Neural cell (in vitro differentiated cells): Measurements from ENCODE around the gene C3AR1. TPM values are rescaled to one million over a fixed set of nuclear protein-coding genes. Genes with fewer than 3 reads are reported as not detected.
"Not testable (repeated sequence)": the region's sequence is repeated elsewhere in the genome, so short reads cannot be mapped to it uniquely, and the experiment has no call there.

ENCODE experiments used
- H2AFZ ChIP-seq: fragments of 200-600, 300-800 bp; sonication (generic), shearing (Covaris generic); 2 replicates; pipeline ENCODE4 v1.6.0; 2014; ENCODE audit warnings: low read depth, mild to moderate bottlenecking, antibody characterized with exemption, low read length, moderate library complexity
- H3F3A ChIP-seq: fragments of 200-600 bp; shearing (Covaris generic); 2 replicates; pipeline ENCODE4 v1.6.1; 2016; ENCODE audit warnings: mild to moderate bottlenecking, moderate library complexity, mixed read lengths, antibody characterized with exemption, low read length; ENCODE audit not compliant: insufficient read depth, poor library complexity, severe bottlenecking
- H3K27ac ChIP-seq: fragments of 200-600, 300-800 bp; sonication (generic), shearing (Covaris generic); 2 replicates; pipeline ENCODE4 v1.5.1; 2014; ENCODE audit warnings: mild to moderate bottlenecking, low read length, moderate library complexity
- H3K27me3 ChIP-seq: fragments of 300-800, 200-600 bp; sonication (generic), shearing (Covaris generic); 2 replicates; pipeline ENCODE4 v1.6.0; 2014; ENCODE audit warnings: mild to moderate bottlenecking, low read depth, low read length, moderate library complexity; ENCODE audit not compliant: insufficient read depth
- H3K36me3 ChIP-seq: fragments of 300-800, 200-600 bp; sonication (generic), shearing (Covaris generic); 2 replicates; pipeline ENCODE4 v1.5.1; 2014; ENCODE audit warnings: mild to moderate bottlenecking, antibody characterized with exemption, low read length, moderate library complexity; ENCODE audit not compliant: insufficient read depth
- H3K4me2 ChIP-seq: fragments of 300-800, 200-600 bp; sonication (generic), shearing (Covaris generic); 2 replicates; pipeline ENCODE4 v1.6.0; 2014; ENCODE audit warnings: mild to moderate bottlenecking, low read length
- H3K4me3 ChIP-seq: fragments of 300-800, 200-600 bp; sonication (generic), shearing (Covaris generic); 2 replicates; pipeline ENCODE4 v1.5.1; 2014; ENCODE audit warnings: mild to moderate bottlenecking, low read length, moderate library complexity
- H3K79me2 ChIP-seq: fragments of 200-600 bp; shearing (Covaris generic); replicated peaks from 2 replicates; pipeline ENCODE4 v1.6.0; 2014; ENCODE audit warnings: mild to moderate bottlenecking, low read length, moderate library complexity; ENCODE audit not compliant: insufficient read depth
- H3K9ac ChIP-seq: fragments of 300-800, 200-600 bp; sonication (generic), shearing (Covaris generic); 2 replicates; pipeline ENCODE4 v1.6.1; 2016; ENCODE audit warnings: mild to moderate bottlenecking, low read length, mixed read lengths
- H3K9me2 ChIP-seq: fragments of 200-600 bp; shearing (Covaris generic); 2 replicates; pipeline ENCODE4 v1.6.1; 2016; ENCODE audit warnings: mild to moderate bottlenecking, low read length, mixed read lengths; ENCODE audit not compliant: insufficient read depth
- H3K9me3 ChIP-seq: fragments of 200-600, 300-800 bp; sonication (generic), shearing (Covaris generic); 2 replicates; pipeline ENCODE4 v1.6.1; 2016; ENCODE audit warnings: mild to moderate bottlenecking, mixed run types, low read length, moderate library complexity, mixed read lengths
- H4K20me1 ChIP-seq: fragments of 200-600 bp; shearing (Covaris generic); 2 replicates; pipeline ENCODE4 v1.6.1; 2016; ENCODE audit warnings: mild to moderate bottlenecking, mixed run types; ENCODE audit not compliant: insufficient read depth
- CTCF ChIP-seq: fragments of 450-650 bp; IDR thresholded peaks from 2 replicates; pipeline ENCODE4 v1.5.1; 2014; ENCODE audit warnings: antibody characterized with exemption, mild to moderate bottlenecking, moderate library complexity; ENCODE audit not compliant: poor library complexity, severe bottlenecking
- EP300 ChIP-seq: fragments of 450-650 bp; conservative IDR thresholded peaks from 2 replicates; pipeline ENCODE4 v1.6.1; 2014; ENCODE audit warnings: antibody characterized with exemption, mild to moderate bottlenecking, moderate library complexity; ENCODE audit not compliant: poor library complexity, severe bottlenecking
- EZH2 ChIP-seq: fragments of 200-600, 300-800 bp; shearing (Covaris generic), sonication (generic); IDR thresholded peaks from 2 replicates; pipeline ENCODE4 v1.6.1; 2014; ENCODE audit warnings: antibody characterized with exemption, low read length, borderline replicate concordance, mild to moderate bottlenecking; ENCODE audit not compliant: insufficient read depth, poor library complexity, severe bottlenecking
- MXI1 ChIP-seq: fragments of 450-650 bp; conservative IDR thresholded peaks from 2 replicates; pipeline ENCODE4 v1.6.1; 2014; ENCODE audit warnings: antibody characterized with exemption, mild to moderate bottlenecking; ENCODE audit not compliant: poor library complexity, severe bottlenecking
- POLR2AphosphoS5 ChIP-seq: IDR thresholded peaks from 2 replicates; pipeline ENCODE4 v1.6.1; 2012
- RAD21 ChIP-seq: fragments of 450-650 bp; conservative IDR thresholded peaks from 2 replicates; pipeline ENCODE4 v1.6.1; 2014; ENCODE audit warnings: antibody characterized with exemption, mild to moderate bottlenecking, moderate library complexity
- REST ChIP-seq: IDR thresholded peaks from 2 replicates; pipeline ENCODE4 v1.6.1; 2012; ENCODE audit warnings: borderline replicate concordance
- SMC3 ChIP-seq: fragments of 450-650 bp; conservative IDR thresholded peaks from 2 replicates; pipeline ENCODE4 v1.6.1; 2014; ENCODE audit warnings: antibody characterized with exemption, mild to moderate bottlenecking, moderate library complexity; ENCODE audit not compliant: poor library complexity
- TAF1 ChIP-seq: IDR thresholded peaks from 2 replicates; pipeline ENCODE4 v1.6.1; 2012; ENCODE audit warnings: low read depth
- polyA plus RNA-seq: library from polyadenylated mRNA; depleted of rRNA; stranded (reverse); fragments of >200 nt; gene quantifications from 2 replicates; pipeline ENCODE4 v1.2.3, GENCODE V29; 2014

C3AR1 gene
- polyA plus RNA-seq, 1 donor from 2014 or later = not detected

GRCh38 chr12:8032242-8033152, 33.7 kb downstream of the C3AR1 start, which contains the start of gene FOXJ2:
TSS of gene FOXJ2 (plus strand) at chr12:8032716. CDS start at chr12:8039833, 7,117 bp downstream.
- peaks cover 8% of the 10 kb centered on the region for H3K79me2 ChIP-seq
- H2AFZ ChIP-seq = peak within 1 kb of the TSS; percentile 84
- H3K9ac ChIP-seq = peak within 1 kb of the TSS; percentile 93
- H3K27me3 ChIP-seq = no peaks in the 10 kb centered on the region
- H3K36me3 ChIP-seq = no peaks in the 10 kb centered on the region
- no peaks in the 10 kb centered on the region for H3K9me2 ChIP-seq
- no peaks in the 10 kb centered on the region for H4K20me1 ChIP-seq
- peak; percentile 10 for TF ChIP-seq EP300
- peak; percentile 27 for TF ChIP-seq SMC3
- peak; percentile 43 for TF ChIP-seq MXI1
- TF ChIP-seq TAF1 = no peak
- peak; percentile 35 for TF ChIP-seq REST
- TF ChIP-seq CTCF = peak; percentile 63
- peak; percentile 32 for TF ChIP-seq RAD21
- peak; percentile 67 for TF ChIP-seq POLR2AphosphoS5
- TF ChIP-seq EZH2 = no peak
- no peaks in the 10 kb centered on the region for H3K9me3 ChIP-seq
- peak within 1 kb of the TSS; percentile 68 for H3K27ac ChIP-seq
- H3F3A ChIP-seq = peaks cover 5% of the 10 kb centered on the region
- peak within 1 kb of the TSS; percentile 94 for H3K4me3 ChIP-seq
- H3K4me2 ChIP-seq = peak within 1 kb of the TSS; percentile 73

- no peaks in the 10 kb centered on the region for H3K9me2 ChIP-seq
- H2AFZ ChIP-seq = peak overlapping the region; percentile 10
- H3K27ac ChIP-seq = peak overlapping the region; percentile 44
- H3K79me2 ChIP-seq = peaks cover 8% of the 10 kb centered on the region
- TF ChIP-seq MXI1 (no peak), CTCF (no peak), EZH2 (no peak), RAD21 (no peak), POLR2AphosphoS5 (no peak), REST (no peak), EP300 (no peak), SMC3 (no peak), TAF1 (no peak)
- peak overlapping the region; percentile 93 for H3K9ac ChIP-seq
- H3F3A ChIP-seq = peaks cover 5% of the 10 kb centered on the region
- no peaks in the 10 kb centered on the region for H3K27me3 ChIP-seq
- H3K4me3 ChIP-seq = peak overlapping the region; percentile 94
- H3K36me3 ChIP-seq = no peaks in the 10 kb centered on the region
- H3K4me2 ChIP-seq = peak overlapping the region; percentile 73
- H4K20me1 ChIP-seq = no peaks in the 10 kb centered on the region
- no peaks in the 10 kb centered on the region for H3K9me3 ChIP-seq
Measured at GRCh38 chr12:8031872-8032241, 34.3 kb downstream of the C3AR1 start.

GRCh38 chr12:8031017-8031416, 35.1 kb downstream of the C3AR1 start:
- H2AFZ ChIP-seq, H3F3A ChIP-seq, H3K9me2 ChIP-seq, H3K4me2 ChIP-seq, H3K79me2 ChIP-seq, H4K20me1 ChIP-seq, H3K9me3 ChIP-seq, H3K9ac ChIP-seq, H3K27ac ChIP-seq, H3K27me3 ChIP-seq, H3K4me3 ChIP-seq, H3K36me3 ChIP-seq: not testable (repeated sequence)
